GM23338 (cell line): ENCODE data around the gene CD53. TPM values are rescaled to one million over a fixed set of nuclear protein-coding genes. Genes with fewer than 3 reads are reported as not detected.

Experiments
- ATAC-seq: fragments of 200-7000 bp; cut with Tn5 transposase; 3 replicates; pipeline ENCODE4 v1.9.1; 2020
- DNase-seq: peaks from one replicate; pipeline ENCODE4 v3.0.0-alpha.2; 2015; ENCODE audit warnings: low spot score
- H2AFZ ChIP-seq: fragments of 200-600 bp; sonication (generic); 2 replicates; pipeline ENCODE4 v1.8.0; 2016; ENCODE audit warnings: antibody characterized with exemption, mild to moderate bottlenecking, moderate library complexity
- H3F3A ChIP-seq: fragments of 200-600 bp; sonication (generic); replicated peaks from 2 replicates; pipeline ENCODE4 v1.8.0; 2017; ENCODE audit warnings: antibody characterized with exemption, mixed run types, low read depth
- H3K27ac ChIP-seq: fragments of 200-600 bp; sonication (generic); 2 replicates; pipeline ENCODE4 v1.6.1; 2016; ENCODE audit warnings: low read depth
- H3K27me3 ChIP-seq: fragments of 200-600 bp; sonication (generic); 2 replicates; pipeline ENCODE4 v1.8.0; 2016; ENCODE audit warnings: mild to moderate bottlenecking, mixed run types, moderate library complexity; ENCODE audit not compliant: insufficient read depth
- H3K36me3 ChIP-seq: fragments of 200-600 bp; sonication (generic); 2 replicates; pipeline ENCODE4 v1.8.0; 2016; ENCODE audit warnings: mild to moderate bottlenecking; ENCODE audit not compliant: insufficient read depth
- H3K4me1 ChIP-seq: fragments of 200-600 bp; sonication (generic); 2 replicates; pipeline ENCODE4 v1.8.0; 2016; ENCODE audit warnings: mild to moderate bottlenecking, moderate library complexity; ENCODE audit not compliant: insufficient read depth
- H3K4me2 ChIP-seq: fragments of 200-600 bp; sonication (generic); 2 replicates; pipeline ENCODE4 v1.7.1; 2017; ENCODE audit warnings: mixed run types
- H3K4me3 ChIP-seq: fragments of 200-600 bp; sonication (generic); 2 replicates; pipeline ENCODE4 v1.6.1; 2016; ENCODE audit warnings: mixed run types
- H3K79me2 ChIP-seq: fragments of 200-600 bp; sonication (generic); replicated peaks from 2 replicates; pipeline ENCODE4 v1.8.0; 2017; ENCODE audit warnings: mild to moderate bottlenecking; ENCODE audit not compliant: insufficient read depth
- H3K9me2 ChIP-seq: fragments of 200-600 bp; sonication (generic); 2 replicates; pipeline ENCODE4 v1.8.0; 2017; ENCODE audit not compliant: insufficient read depth
- H4K20me1 ChIP-seq: fragments of 200-600 bp; sonication (generic); replicated peaks from 2 replicates; pipeline ENCODE4 v1.8.0; 2017; ENCODE audit warnings: mild to moderate bottlenecking; ENCODE audit not compliant: insufficient read depth
- H3K27ac Mint-ChIP-seq: 2 replicates; pipeline ENCODE4 v1.8.0; 2020; ENCODE audit warnings: inconsistent platforms, mild to moderate bottlenecking, moderate library complexity, mixed read lengths
- H3K27me3 Mint-ChIP-seq: 3 replicates; pipeline ENCODE4 v1.8.0; 2022; ENCODE audit warnings: low read depth, mild to moderate bottlenecking, moderate library complexity, mixed read lengths, inconsistent platforms; ENCODE audit not compliant: insufficient read depth, poor library complexity
- H3K36me3 Mint-ChIP-seq: 3 replicates; pipeline ENCODE4 v1.8.0; 2021; ENCODE audit warnings: low read depth, mild to moderate bottlenecking, inconsistent platforms, moderate library complexity, mixed read lengths
- H3K4me1 Mint-ChIP-seq: 3 replicates; pipeline ENCODE4 v1.8.0; 2020; ENCODE audit warnings: mild to moderate bottlenecking, inconsistent platforms, mixed read lengths
- H3K4me3 Mint-ChIP-seq: 3 replicates; pipeline ENCODE4 v1.8.0; 2021; ENCODE audit warnings: moderate library complexity, mild to moderate bottlenecking, inconsistent platforms, mixed read lengths
- H3K9me3 Mint-ChIP-seq: 3 replicates; pipeline ENCODE4 v1.8.0; 2020; ENCODE audit warnings: moderate library complexity, mild to moderate bottlenecking, inconsistent platforms, mixed read lengths
- EZH2phosphoT487 ChIP-seq: fragments of 200-600 bp; sonication (generic); IDR thresholded peaks from one replicate; pipeline ENCODE4 v1.8.1; 2018; ENCODE audit warnings: antibody characterized with exemption; ENCODE audit not compliant: unreplicated experiment
- JUNB ChIP-seq: IDR thresholded peaks from one replicate; pipeline ENCODE4 v1.6.1; 2016; ENCODE audit warnings: antibody characterized with exemption; ENCODE audit not compliant: unreplicated experiment
- NANOG ChIP-seq: IDR thresholded peaks from 2 replicates; pipeline ENCODE4 v1.6.1; 2016; ENCODE audit warnings: antibody characterized with exemption, borderline replicate concordance
- POLR2AphosphoS5 ChIP-seq: IDR thresholded peaks from 2 replicates; pipeline ENCODE4 v1.6.1; 2016; ENCODE audit warnings: antibody characterized with exemption, low read depth
- REST ChIP-seq: IDR thresholded peaks from one replicate; pipeline ENCODE4 v1.6.1; 2018; ENCODE audit warnings: antibody characterized with exemption; ENCODE audit not compliant: unreplicated experiment
- STAT1 ChIP-seq: IDR thresholded peaks from one replicate; pipeline ENCODE4 v1.6.1; 2016; ENCODE audit warnings: antibody characterized with exemption; ENCODE audit not compliant: unreplicated experiment
- ZNF114 ChIP-seq: fragments of 250-450 bp; sonication (Bioruptor Pico); IDR thresholded peaks from 2 replicates; pipeline ENCODE4 v1.5.0; 2020; ENCODE audit warnings: mild to moderate bottlenecking, moderate library complexity
- polyA plus RNA-seq: library from polyadenylated mRNA; unstranded; fragments of >200 nt; fragmentation: Nextera tagmentation; extraction: Ambion mirVana; gene quantifications from 2 replicates; pipeline ENCODE4 v1.2.1, GENCODE V29; 2016
- total RNA-seq: library from RNA; depleted of rRNA; stranded (reverse); fragments of >200 nt; shearing (Covaris generic); gene quantifications from 2 replicates; pipeline ENCODE4 v1.2.3, GENCODE V29; 2014
- TF ChIP-seq, protein P1 (sequence below), 2 experiments: fragments of 200-600 bp in 1 of 2; sonication (generic) in 1 of 2; conservative IDR thresholded peaks; 2 replicates each; pipeline versions ENCODE4 v1.5.1 to v1.6.1; 2016 to 2017; ENCODE audit warnings: antibody characterized with exemption in 2 of 2, low read depth in 2 of 2, mild to moderate bottlenecking in 2 of 2, moderate library complexity in 1 of 2
- TF ChIP-seq, protein P2 (sequence below): IDR thresholded peaks from 2 replicates; pipeline ENCODE4 v1.6.1; 2016; ENCODE audit warnings: antibody characterized with exemption

Gene CD53
- total and polyA plus RNA-seq, 2 experiments from 2014 or later, result 0.28 to 0.70 TPM

- TF ChIP-seq JUNB (no peak), STAT1 (no peak), POLR2AphosphoS5 (no peak), REST (no peak), EZH2phosphoT487 (no peak)
Measured at GRCh38 chr1:110916669-110917306, 43.8 kb downstream of the CD53 start (continued).

GRCh38 chr1:110918016-110918415, 45.1 kb downstream of the CD53 start:
- Histone ChIP-seq H3K9me2 (0 out of 2 replicates have a peak, but pooled peaks cover 3% of the 10 kb centered on the region), H3F3A (no peaks in the 10 kb centered on the region), H2AFZ (no peak overlapping the region), H3K4me1 (no peaks in the 10 kb centered on the region), H3K4me2 (no peak overlapping the region), H3K27ac (no peak overlapping the region), H3K27me3 (no peaks in the 10 kb centered on the region), H4K20me1 (no peaks in the 10 kb centered on the region), H3K4me3 (no peak overlapping the region), H3K79me2 (no peaks in the 10 kb centered on the region), H3K36me3 (no peaks in the 10 kb centered on the region)
- no peak overlapping the region for H3K27ac Mint-ChIP-seq
- H3K4me1 Mint-ChIP-seq, result peaks cover 8% of the 10 kb centered on the region; the same call in 2 of the 3 replicates
- TF ChIP-seq ZNF114 (CRISPR knock-in tag) (no peak), JUNB (no peak), POLR2AphosphoS5 (no peak), NANOG (no peak)
- TF ChIP-seq, protein P1, sequence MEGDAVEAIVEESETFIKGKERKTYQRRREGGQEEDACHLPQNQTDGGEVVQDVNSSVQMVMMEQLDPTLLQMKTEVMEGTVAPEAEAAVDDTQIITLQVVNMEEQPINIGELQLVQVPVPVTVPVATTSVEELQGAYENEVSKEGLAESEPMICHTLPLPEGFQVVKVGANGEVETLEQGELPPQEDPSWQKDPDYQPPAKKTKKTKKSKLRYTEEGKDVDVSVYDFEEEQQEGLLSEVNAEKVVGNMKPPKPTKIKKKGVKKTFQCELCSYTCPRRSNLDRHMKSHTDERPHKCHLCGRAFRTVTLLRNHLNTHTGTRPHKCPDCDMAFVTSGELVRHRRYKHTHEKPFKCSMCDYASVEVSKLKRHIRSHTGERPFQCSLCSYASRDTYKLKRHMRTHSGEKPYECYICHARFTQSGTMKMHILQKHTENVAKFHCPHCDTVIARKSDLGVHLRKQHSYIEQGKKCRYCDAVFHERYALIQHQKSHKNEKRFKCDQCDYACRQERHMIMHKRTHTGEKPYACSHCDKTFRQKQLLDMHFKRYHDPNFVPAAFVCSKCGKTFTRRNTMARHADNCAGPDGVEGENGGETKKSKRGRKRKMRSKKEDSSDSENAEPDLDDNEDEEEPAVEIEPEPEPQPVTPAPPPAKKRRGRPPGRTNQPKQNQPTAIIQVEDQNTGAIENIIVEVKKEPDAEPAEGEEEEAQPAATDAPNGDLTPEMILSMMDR (conservative IDR thresholded peaks at IDR 0.05; ENCODE audit: low read depth in 2 of 2), result no peak
- TF ChIP-seq, protein P2, sequence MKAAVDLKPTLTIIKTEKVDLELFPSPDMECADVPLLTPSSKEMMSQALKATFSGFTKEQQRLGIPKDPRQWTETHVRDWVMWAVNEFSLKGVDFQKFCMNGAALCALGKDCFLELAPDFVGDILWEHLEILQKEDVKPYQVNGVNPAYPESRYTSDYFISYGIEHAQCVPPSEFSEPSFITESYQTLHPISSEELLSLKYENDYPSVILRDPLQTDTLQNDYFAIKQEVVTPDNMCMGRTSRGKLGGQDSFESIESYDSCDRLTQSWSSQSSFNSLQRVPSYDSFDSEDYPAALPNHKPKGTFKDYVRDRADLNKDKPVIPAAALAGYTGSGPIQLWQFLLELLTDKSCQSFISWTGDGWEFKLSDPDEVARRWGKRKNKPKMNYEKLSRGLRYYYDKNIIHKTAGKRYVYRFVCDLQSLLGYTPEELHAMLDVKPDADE, result no peak
- no peak overlapping the region for H3K4me3 Mint-ChIP-seq
- no peak for DNase-seq
- peaks cover 6% of the 10 kb centered on the region; the same call in 1 of the 3 replicates for H3K36me3 Mint-ChIP-seq
- H3K9me3 Mint-ChIP-seq, result no peaks in the 10 kb centered on the region
- H3K27me3 Mint-ChIP-seq, result no peaks in the 10 kb centered on the region
- ATAC-seq, result no peak
